Measurements from ENCODE around the gene LSM3.
"Not testable (repeated sequence)": the region's sequence is repeated elsewhere in the genome, so short reads cannot be mapped to it uniquely, and the experiment has no call there.

The LSM3 gene

GRCh38 chr3:14216257-14217048 lies 37.8 kb downstream of the LSM3 start:
- in situ Hi-C loops (cut with HindIII; ENCODE audit: low sequenced_read_pairs), result no loop called here

DNA sequence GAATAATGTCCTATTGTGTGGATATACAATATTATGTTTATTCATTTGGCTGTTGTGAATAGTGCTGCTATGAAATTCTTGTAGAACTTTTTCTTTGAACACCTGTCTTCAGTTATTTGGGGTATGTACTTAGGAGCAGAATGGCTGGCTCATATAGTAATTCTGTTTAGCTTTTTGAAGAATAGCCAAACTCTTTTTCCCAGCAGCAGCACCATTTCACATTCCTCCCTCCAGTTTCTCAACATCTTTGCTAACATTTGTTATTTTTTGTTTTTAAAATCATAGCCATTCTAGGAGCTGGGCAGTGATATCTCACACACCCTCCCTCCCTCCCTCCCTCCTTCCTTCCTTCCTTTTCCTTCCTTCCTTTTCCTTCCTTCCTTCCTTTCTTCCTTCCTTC lies 39.7 kb downstream of the LSM3 start:
- in situ Hi-C loops (cut with HindIII; ENCODE audit: low sequenced_read_pairs), result no loop called here

DNA sequence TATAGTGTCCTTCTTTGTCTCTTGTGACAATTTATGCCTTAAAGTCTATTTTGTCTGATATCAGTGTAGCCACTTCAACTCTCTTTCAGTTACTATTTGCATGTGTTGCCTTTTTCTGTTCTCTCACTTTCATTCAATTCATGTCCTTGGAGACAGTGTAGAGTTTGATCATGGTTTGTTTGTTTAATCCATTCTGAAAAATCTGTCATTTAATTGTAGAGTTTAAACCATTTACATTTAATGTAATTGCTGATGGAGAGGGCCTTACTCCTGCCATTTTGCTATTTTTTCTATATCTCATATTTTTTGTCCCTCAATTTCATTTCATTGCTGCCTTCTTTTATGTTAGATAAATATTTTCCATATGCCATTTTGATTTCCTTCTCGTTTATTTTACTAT lies 42.3 kb downstream of the LSM3 start:
- in situ Hi-C loops (cut with HindIII; ENCODE audit: low sequenced_read_pairs), result no loop called here

DNA sequence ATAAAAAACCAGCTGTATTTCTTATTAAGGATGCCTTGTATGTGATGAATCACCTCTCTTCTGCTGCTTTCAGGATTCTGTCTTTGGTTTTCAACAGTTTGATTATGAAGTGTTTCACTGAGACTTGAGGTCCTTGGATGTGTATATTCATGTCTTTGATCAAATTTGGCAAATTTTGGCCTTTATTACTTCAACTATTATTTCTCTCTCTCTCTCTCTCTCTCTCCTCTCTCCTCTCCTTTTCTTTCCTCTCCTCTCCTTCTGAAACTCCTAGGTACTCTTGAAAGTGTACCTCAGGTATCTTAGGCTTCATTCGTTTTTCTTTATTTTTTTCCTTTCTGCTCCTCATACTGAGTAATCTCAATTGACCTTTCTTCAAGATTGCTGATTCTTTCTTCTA lies 43.3 kb downstream of the LSM3 start:
- in situ Hi-C loops (cut with HindIII; ENCODE audit: low sequenced_read_pairs), result no loop called here

DNA sequence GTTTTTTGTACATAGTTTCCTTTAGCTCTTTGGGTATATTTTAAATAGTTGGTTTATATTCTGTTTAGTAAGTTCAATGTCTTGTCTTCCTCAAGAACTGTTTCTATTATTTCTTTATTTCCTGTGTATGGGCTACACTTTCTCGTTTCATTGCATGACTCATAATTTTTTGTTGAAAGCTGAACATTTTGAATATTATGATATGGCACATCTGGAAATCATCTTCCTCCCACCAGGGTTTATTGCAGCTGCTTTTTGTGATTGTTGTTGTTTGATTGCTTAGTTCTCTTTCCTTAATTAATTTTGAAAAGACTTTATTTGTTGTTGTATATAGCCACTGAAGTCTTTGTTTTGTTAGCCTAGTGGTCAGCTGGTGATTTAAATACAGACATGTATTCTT lies 43.8 kb downstream of the LSM3 start:
- in situ Hi-C loops (cut with HindIII; ENCODE audit: low sequenced_read_pairs), result no loop called here

GRCh38 chr3:14222900-14223594 lies 44.4 kb downstream of the LSM3 start:
- in situ Hi-C loops (cut with HindIII; ENCODE audit: low sequenced_read_pairs), result no loop called here

DNA sequence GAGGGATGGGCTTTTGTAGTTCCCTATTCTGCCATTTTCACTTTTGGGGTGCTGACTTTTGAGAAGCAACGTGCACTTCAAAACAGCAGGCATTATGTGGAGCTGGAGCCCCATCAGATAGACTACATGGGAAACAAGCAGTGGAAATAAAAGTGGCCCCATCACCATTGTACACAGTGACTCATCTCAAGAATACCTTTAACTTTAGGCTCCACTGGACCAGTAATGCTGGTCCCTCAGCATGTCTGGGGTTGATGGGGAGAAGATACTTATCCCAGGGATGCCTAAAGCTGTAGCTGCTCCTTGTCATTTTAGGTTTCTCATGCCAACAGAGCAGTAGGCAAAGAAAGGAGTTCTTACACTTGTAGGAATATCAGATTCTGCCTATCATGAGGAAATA lies 45.0 kb downstream of the LSM3 start:
- in situ Hi-C loops (cut with HindIII; ENCODE audit: low sequenced_read_pairs), result no loop called here

DNA sequence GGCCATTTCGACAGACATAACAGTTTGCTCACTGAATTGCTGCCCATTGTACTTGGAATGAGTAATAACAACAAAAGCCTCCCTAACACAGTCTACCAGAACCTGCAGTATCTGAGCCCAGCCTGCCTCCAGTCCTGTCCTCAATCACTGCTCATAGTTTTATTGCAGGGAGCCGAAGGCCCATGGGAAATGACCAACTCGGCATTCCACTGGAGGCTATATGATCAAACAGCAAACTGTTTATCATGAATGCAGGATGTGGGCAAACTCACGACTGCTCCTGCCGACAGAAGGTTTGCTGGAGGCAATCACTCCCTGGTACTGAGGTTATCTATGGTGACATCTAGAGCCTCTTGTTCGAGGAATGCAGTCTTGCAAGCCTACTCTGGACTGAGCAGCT lies 46.3 kb downstream of the LSM3 start:
- in situ Hi-C loops (cut with HindIII; ENCODE audit: low sequenced_read_pairs), result no loop called here

GRCh38 chr3:14225421-14225820 lies 46.8 kb downstream of the LSM3 start:
- in situ Hi-C loops (cut with HindIII; ENCODE audit: low sequenced_read_pairs), result no loop called here

- in situ Hi-C loops (cut with HindIII; ENCODE audit: low sequenced_read_pairs), result not testable (repeated sequence)
These were observed 47.7 kb downstream of the LSM3 start for GRCh38 chr3:14226351-14226750.

DNA sequence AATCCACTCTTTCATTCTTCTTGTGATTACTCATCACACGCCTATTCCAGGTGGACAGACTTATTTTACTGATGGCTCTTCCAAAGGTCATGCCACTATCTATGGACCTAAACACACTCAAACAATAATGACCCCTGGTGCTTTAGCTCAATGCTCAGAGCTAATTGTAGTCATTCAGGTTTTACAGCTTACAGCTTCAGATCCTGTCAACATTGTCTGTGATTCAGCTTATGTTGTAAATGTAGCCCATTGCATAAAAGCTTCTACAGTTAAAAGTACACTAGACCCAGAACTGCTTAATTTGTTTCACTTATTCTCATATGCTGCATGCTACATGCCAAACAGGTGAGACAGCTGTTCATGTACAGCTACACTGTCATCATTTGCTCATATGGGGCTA lies 49.2 kb downstream of the LSM3 start:
- in situ Hi-C loops (cut with HindIII; ENCODE audit: low sequenced_read_pairs), result no loop called here

- in situ Hi-C loops (cut with HindIII; ENCODE audit: low sequenced_read_pairs), result no loop called here
These were observed 50.3 kb downstream of the LSM3 start for GRCh38 chr3:14228681-14229470.

- in situ Hi-C loops (cut with HindIII; ENCODE audit: low sequenced_read_pairs), result not testable (repeated sequence)
These were observed 51.1 kb downstream of the LSM3 start for GRCh38 chr3:14229695-14230094.

DNA sequence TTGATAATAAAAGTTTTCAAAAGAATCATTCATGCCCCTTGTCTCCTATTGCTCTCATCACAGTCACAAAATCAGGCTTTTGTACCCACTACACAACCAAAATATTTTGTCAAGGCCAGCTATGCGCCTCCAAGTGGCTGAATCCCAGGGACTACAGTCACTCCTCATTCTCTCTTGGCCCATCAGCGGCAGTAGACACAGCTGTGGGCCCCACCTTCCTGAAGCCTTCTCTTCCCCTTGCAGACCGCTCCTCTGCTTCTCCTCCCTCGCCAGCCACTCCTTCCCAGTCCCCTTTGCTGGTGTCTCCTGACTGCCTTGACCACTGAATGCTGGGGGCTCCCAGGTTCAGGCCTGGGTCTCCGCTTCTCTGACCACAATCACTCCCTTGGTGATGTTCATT lies 52.1 kb downstream of the LSM3 start:
- in situ Hi-C loops (cut with HindIII; ENCODE audit: low sequenced_read_pairs), result no loop called here

GRCh38 chr3:14231145-14231990 lies 52.8 kb downstream of the LSM3 start:
- in situ Hi-C loops (cut with HindIII; ENCODE audit: low sequenced_read_pairs), result no loop called here

DNA sequence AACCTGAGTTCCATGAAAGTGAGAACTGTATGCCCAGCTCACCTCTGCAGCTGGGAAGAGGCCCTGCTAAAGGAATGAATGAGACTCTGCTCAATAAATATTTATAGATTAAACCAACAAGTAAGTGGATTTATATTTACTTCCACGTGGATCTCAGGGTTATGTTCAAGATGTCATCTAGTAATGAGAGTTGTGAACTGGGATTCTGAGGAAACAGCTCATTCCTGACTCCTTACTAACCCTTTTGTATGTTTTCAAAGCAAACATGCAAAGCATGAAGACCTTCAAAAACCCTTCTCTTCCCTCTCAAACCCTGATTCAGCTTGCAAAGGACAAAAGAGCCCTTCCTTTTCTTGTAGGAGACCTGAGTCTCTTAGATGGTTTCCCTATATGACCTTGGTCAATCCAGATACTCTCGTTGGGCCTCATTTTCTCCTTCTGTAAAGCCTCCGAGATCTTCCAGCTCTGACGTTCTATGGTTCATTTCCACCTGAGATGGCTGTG lies 53.4 kb downstream of the LSM3 start:
- in situ Hi-C loops (cut with HindIII; ENCODE audit: low sequenced_read_pairs), result no loop called here

GRCh38 chr3:14234251-14235002 lies 55.8 kb downstream of the LSM3 start:
- in situ Hi-C loops (cut with HindIII; ENCODE audit: low sequenced_read_pairs), result no loop called here

DNA sequence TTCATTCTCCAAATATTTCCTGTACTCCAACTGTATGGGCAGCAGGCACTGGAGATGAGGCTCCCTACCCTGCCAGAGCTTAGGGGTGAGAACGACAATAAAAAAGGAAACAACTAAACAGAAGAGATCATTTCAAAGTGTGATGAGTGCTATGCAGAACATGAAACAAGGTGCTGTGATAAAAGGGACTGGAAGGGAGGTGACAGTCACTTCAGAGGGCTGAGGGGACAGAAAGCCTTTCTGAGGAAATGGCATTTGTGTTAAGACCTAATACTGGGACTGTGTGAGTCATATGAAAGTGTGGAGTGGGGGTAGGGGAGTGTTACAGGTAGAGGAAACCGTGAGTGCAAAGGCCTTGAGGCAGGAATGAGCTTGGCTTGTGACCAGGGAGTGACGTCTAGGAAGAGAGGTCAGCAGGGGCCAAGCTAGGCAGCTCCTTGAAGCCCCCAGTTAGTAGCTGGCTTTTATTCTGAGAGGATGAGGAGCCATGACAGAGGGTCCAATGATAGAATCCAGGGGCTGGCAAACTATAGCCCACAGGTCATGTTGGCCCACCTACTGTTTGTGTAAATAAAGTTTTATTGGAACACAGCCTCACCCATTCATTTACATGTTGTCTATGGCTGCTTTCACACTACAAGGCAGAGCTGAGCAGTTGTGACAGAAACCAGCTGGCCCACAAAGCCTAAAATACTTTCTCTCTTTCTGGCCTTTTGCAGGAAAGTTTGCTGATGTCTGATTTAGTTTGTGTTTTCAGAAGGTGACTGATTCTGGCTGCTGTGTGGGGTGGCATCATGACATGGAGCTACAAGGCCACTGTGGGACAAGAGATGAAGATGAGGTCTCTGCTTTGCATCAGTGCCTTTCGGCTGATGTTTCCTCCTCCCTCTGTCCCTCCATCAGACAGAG lies 56.6 kb downstream of the LSM3 start:
- in situ Hi-C loops (cut with HindIII; ENCODE audit: low sequenced_read_pairs), result no loop called here

DNA sequence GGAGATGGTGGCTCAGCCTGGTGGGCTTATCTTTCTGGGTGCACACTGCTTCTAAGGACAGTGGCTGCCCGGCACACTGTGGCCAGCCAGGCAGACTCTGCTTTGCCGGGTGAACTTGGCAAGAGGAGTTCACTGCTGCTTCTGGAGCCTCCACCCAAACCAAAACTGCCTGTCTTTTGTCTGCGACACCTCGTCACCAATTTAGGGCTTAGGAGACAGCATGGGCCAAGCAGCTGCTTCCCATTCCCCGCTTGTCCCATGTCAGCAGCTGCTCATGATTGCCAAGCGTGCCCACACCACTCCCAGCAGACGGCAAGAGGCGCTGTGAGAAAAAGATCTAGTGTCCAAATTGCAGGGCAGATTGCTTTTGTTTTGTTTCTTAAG lies 57.3 kb downstream of the LSM3 start:
- in situ Hi-C loops (cut with HindIII; ENCODE audit: low sequenced_read_pairs), result no loop called here

Measured in DLD1 (cell line).